ENCODE measurements around the gene TPM4.
"Not testable (repeated sequence)": the region's sequence is repeated elsewhere in the genome, so short reads cannot be mapped to it uniquely, and the experiment has no call there.

Gene TPM4

GRCh38 chr19:16098821-16099220 lies 22.5 kb downstream of the TPM4 start:
- no peak for DNase-seq (ENCODE audit: low read depth)

- DNase-seq (ENCODE audit: low read depth) = not testable (repeated sequence)
Observed at GRCh38 chr19:16099314-16099965, 23.1 kb downstream of the TPM4 start.

GRCh38 chr19:16100524-16100923 lies 24.2 kb downstream of the TPM4 start:
- DNase-seq (ENCODE audit: low read depth) = no peak

GRCh38 chr19:16104722-16105121 lies 28.4 kb downstream of the TPM4 start:
- no peak for DNase-seq (ENCODE audit: low read depth)

GRCh38 chr19:16106121-16106520 lies 29.8 kb downstream of the TPM4 start:
- no peak for DNase-seq (ENCODE audit: low read depth)

- DNase-seq (ENCODE audit: low read depth) = peak; percentile 97
Observed at GRCh38 chr19:16111160-16111908, 35.0 kb downstream of the TPM4 start, which contains the start of gene RAB8A. Gene RAB8A, plus strand, starts transcription at chr19:16111889. Its CDS starts 13 bp downstream, at chr19:16111902.

- no peak for DNase-seq (ENCODE audit: low read depth)
Observed at GRCh38 chr19:16111909-16112752, 35.8 kb downstream of the TPM4 start.

GRCh38 chr19:16112778-16113177 lies 36.5 kb downstream of the TPM4 start:
- no peak for DNase-seq (ENCODE audit: low read depth)

- DNase-seq (ENCODE audit: low read depth) = no peak
Observed at GRCh38 chr19:16113727-16114126, 37.4 kb downstream of the TPM4 start.

GRCh38 chr19:16115301-16116039 lies 39.2 kb downstream of the TPM4 start:
- DNase-seq (ENCODE audit: low read depth) = no peak

GRCh38 chr19:16116067-16116466 lies 39.8 kb downstream of the TPM4 start:
- no peak for DNase-seq (ENCODE audit: low read depth)

GRCh38 chr19:16117594-16118033 lies 41.3 kb downstream of the TPM4 start:
- DNase-seq (ENCODE audit: low read depth) = no peak

GRCh38 chr19:16118489-16119033 lies 42.3 kb downstream of the TPM4 start:
- no peak for DNase-seq (ENCODE audit: low read depth)

GRCh38 chr19:16119075-16119857 lies 43.0 kb downstream of the TPM4 start:
- DNase-seq (ENCODE audit: low read depth) = not testable (repeated sequence)

- no peak for DNase-seq (ENCODE audit: low read depth)
Observed at GRCh38 chr19:16121141-16121540, 44.8 kb downstream of the TPM4 start.

- DNase-seq (ENCODE audit: low read depth) = no peak
Observed at GRCh38 chr19:16121967-16122366, 45.7 kb downstream of the TPM4 start.

GRCh38 chr19:16124953-16125352 lies 48.7 kb downstream of the TPM4 start:
- no peak for DNase-seq (ENCODE audit: low read depth)

- no peak for DNase-seq (ENCODE audit: low read depth)
Observed at GRCh38 chr19:16125737-16126495, 49.6 kb downstream of the TPM4 start.

GRCh38 chr19:16127080-16127479 lies 50.8 kb downstream of the TPM4 start:
- DNase-seq (ENCODE audit: low read depth) = no peak

- DNase-seq (ENCODE audit: low read depth) = no peak
Observed at GRCh38 chr19:16127776-16128371, 51.6 kb downstream of the TPM4 start.
